UCSD-AML1 (cell line): ENCODE measurements around the gene MTHFD2.
A peak's percentile ranks its signal among the peaks of the same experiment; 100 is the strongest.
"Not testable (repeated sequence)": the region's sequence is repeated elsewhere in the genome, so short reads cannot be mapped to it uniquely, and the experiment has no call there.

Experiments
- DNase-seq: peaks from one replicate; lab custom pipeline; 2025; ENCODE audit not compliant: unreplicated experiment; lab: John Stamatoyannopoulos, UW

The MTHFD2 gene

DNA sequence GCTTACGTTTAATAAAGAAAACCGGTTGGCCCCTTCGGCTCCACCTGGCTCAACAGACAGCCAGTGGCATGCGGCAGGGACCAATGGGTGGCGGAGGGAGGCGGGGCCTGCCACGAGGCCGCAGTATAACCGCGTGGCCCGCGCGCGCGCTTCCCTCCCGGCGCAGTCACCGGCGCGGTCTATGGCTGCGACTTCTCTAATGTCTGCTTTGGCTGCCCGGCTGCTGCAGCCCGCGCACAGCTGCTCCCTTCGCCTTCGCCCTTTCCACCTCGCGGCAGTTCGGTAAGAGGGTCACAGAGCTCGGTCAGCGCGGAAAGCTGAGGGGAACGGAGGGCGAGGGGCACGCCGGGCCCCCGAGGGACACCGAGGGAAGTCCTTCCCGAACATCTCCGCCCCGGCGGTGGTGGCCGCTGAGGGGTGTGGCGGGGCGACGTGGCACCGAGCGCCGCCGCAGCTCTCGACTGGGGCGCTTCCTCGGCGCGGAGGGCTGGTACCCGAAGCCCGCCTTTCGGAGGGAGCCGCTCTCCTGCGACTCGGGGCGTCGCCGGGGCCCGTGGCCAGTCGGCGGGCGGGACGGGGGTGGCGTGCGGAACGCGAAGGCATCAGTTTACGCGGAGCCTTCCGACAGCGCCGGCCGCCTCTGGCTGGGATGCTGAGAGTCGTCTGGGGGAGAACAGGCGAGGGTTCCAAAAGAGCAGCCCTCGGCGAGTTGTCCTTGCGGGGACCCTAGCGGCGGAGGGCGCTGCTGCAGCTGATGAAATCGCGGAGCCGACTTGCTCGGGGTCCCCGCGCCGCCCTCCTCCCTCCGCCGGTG, at the start of gene MTHFD2:
Gene MTHFD2 (plus strand): TSS at position 155 of the 814 bp plus-strand sequence. CDS start 27 bp downstream, at position 182.
- peak; percentile 94 for DNase-seq

DNA sequence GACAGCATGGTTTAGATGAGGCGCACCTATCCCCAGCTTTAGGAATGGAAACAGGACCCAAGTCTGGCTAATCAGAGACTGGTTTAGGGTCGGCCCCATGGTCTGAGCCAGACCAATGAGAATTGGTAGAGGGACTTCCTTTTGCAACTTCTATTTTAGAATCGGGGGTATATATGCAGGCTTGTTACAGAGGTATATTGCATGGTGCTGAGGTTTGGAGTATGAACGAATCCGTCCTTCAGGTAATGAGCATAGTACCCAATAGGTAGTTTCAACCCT, 49.2 kb upstream of the MTHFD2 start:
- no peak for DNase-seq

GRCh38 chr2:74149570-74150319, 48.7 kb upstream of the MTHFD2 start:
- no peak for DNase-seq

DNA sequence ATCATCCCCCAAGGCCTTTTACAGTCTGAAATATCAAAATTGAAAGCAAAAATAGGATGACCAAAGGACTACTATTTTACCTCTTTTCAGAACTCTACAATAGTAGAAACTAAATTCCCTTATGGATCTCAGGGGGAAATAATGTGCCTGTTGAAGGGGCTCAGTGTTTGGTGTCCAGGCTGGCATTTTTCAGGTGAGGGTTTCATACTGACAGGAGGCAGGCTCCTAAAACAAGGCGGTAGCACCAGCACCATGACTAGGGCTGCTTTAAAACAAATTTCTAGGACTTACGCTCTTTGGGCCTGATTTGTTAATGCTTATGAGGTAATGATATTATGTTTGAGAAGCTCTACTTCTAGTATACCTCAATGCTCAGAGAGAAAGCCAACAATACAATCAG, 45.5 kb upstream of the MTHFD2 start:
- DNase-seq: no peak

- no peak for DNase-seq
Observed at GRCh38 chr2:74155830-74156229, 42.6 kb upstream of the MTHFD2 start.

GRCh38 chr2:74162951-74163350, 35.5 kb upstream of the MTHFD2 start:
- DNase-seq: no peak

DNA sequence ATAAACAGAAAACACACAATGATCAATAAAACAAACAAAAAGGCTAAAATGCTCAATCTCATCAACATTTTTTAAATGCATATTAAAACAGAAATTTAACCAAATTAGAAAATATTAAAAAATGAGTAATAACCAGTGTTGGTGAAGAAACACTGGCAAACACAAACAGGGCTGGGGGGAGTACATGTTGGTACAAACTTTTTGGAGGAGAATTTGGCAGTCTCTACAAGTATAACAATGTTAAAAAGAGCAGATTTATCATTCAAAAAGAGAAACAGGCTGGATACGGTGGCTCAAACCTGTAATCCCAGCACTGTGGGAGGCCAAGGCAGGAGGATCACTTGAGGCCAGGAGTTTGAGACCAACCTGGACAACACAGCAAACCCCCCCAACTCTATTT, 33.7 kb upstream of the MTHFD2 start:
- DNase-seq: no peak

GRCh38 chr2:74168739-74169138, 29.7 kb upstream of the MTHFD2 start:
- DNase-seq: no peak

DNA sequence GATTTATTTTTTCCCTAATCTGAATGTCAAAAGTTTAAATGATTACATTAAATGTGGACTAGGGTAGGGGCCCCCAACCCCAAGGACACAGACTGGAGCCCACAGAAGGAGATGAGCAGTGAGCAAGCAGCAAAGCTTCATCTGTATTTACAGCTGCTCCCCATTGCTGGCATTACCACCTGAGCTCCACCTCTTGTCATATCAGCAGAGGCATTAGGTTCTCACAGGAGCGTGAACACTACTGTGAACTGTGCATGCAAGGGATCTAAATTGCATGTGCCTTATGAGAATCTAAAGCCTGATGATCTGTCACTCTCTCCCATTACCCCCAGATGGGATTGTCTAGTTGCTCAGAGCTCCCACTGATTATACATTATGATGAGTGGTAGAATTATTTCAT, 23.5 kb upstream of the MTHFD2 start:
- no peak for DNase-seq

- DNase-seq: no peak
Observed at GRCh38 chr2:74177696-74178095, 20.7 kb upstream of the MTHFD2 start.

DNA sequence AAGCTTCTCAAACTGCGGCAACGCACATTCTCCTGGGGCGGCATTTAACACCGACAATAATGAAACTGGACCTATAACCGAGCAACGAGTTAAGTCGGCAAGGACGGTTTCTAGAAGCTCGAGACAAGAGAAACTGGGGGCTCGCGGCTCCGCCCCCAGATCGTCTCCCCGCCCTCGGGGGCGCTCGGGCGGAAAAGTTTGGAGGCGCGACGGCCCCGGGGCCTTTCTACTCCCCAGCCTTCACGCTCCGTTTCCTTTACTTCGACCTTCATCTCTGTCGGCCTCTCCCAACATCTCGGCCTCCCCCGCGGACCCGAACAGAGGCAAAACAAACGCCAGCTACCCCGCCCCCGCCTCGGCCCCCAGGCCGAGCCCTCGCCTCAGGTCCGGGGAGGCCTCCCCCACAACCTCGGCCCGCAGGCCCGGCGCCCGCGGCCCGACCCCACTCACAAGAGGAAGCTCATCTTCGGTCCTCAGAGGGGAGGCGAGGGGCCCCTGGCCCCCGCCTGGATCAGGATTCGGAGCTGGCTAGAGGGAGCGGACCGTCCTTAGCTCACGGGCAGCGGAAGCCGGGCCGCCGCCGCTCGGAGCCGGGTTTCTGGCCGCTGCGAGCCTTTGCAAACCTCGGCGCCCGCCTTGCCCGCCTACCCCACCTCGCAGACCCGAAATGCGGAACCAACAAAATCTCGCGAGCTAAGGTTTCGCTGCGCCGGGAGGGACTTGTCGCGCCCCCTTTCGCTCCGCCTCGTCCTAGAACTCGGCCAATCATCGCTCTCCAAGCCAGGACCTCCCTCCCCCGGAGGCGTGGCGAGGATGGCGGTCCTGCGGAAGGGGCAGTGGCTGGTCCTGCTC, 20.0 kb upstream of the MTHFD2 start, which contains the start of gene MOB1A:
Gene MOB1A (minus strand): TSS at position 669 of the 852 bp plus-strand sequence. CDS start 205 bp downstream, at position 464.
- peak; percentile 98 for DNase-seq

DNA sequence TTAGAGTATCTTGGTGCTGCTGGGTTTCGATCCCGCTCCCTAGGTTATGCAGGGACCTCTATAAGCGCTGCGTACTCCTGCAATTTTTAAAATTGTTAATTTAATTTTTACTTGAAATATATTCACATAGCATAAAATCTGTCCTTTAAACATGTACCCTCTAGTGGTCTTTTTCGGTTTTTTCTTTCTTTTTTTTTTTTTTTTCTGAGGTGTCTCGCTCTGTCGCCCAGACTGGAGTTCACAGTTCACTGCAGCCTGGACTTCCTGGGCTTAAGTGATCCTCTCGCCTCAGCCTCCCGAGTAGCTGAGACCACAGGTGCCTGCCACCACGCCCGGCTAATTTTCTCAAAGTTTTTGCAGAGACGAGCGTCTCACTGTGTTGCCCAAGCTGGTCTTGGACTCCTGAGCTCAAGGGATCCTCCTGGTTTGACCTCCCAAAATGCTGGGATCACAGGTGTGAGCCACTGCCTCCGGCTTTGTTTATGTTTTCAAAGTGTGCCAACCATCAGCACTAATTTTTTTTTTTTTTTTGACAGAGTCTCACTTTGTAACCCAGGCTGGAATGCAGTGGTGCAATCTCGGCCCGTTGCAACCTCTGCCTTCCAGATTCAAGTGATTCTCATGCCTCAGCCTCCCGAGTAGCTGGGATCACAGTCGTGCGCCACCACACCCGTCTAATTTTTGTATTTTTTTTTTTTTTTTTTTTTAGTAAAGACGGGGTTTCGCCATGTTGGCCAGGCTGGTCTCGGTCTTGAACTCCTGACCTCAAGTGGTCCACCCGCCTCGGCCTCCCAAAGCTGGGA, 19.2 kb upstream of the MTHFD2 start:
- no peak for DNase-seq

- DNase-seq: peak; percentile 46
Observed at GRCh38 chr2:74181739-74182138, 16.7 kb upstream of the MTHFD2 start.

- no peak for DNase-seq
Observed at GRCh38 chr2:74183878-74184277, 14.5 kb upstream of the MTHFD2 start.

- peak; percentile 75 for DNase-seq
Observed at GRCh38 chr2:74186038-74186437, 12.4 kb upstream of the MTHFD2 start.

DNA sequence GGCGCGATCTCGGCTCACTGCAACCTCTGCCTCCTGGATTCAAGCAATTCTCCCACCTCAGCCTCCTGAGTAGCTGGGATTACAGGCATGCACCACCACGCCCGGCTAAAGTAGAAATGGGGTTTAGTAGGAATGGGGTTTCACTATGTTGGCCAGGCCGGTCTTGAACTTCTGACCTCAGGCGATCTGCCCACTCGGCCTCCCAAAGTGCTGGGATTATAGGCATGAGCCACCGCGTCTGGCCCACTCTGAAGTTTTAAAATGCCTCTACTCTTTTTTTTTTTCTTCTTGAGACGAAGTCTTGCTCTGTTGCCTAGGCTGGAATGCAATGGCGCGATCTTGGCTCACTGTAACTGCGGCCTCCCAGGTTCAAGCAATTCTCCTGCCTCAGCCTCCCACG, 11.7 kb upstream of the MTHFD2 start:
- DNase-seq: not testable (repeated sequence)

GRCh38 chr2:74188018-74188601, 10.3 kb upstream of the MTHFD2 start:
- no peak for DNase-seq

DNA sequence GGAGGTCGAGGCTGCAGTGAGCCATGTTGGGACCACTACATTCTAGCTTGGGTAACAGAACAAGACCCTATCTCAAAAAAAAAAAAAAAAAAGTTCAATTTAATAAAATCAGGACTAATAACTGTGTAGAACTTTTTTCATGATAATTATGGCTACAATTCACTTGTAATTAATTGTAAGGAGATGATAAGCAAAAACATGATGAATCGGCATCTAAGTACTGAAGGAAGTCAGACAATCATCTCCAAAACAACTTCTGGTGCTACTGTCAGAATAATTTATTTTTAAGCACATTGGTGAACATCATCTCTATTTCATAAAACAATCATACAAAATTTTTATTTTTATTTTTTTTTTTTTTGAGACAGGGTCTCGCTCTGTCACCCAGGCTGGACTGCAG, 9.7 kb upstream of the MTHFD2 start:
- no peak for DNase-seq

- DNase-seq: no peak
Observed at GRCh38 chr2:74191596-74192380, 6.6 kb upstream of the MTHFD2 start.

DNA sequence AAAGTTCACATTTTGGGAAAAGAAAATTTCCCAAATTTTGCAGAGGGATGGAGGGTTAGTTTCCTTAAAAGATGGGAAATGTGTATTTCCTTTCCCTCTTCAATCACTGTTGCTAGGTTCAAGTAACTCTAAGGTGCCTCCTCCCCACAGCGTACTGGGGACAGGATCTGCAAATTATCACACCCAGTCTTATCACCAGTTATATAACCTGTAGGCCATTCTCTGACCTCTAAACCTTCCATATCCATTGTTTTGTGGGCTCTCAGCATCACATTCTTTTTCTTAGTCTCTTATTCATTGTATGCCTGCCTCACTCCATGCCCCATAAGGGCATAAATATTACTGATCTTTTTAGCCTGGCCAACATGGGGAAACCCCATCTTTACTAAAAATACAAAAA, 3.6 kb upstream of the MTHFD2 start:
- no peak for DNase-seq
